ENCODE measurements around the gene MSI2.

DNA sequence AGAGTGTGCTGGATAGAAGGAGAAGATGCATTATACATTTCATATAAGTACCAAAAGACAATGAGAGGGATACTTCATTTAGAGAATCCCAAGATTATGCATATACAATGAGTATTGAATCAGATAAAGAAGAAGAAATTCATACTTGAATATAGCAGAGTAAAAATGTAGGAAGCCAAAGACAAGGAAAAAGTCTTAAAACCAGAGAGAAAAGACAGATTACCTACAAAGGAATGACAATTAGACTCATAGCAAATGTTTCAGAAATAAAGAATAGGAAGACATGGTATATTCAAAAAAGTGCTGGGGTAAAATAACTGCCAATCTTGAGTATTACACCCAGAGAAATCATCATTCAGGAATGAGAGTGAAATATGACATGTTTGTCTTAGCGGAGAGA is 6.8 kb upstream of the MSI2 start:
- TF ChIP-seq, protein P1, sequence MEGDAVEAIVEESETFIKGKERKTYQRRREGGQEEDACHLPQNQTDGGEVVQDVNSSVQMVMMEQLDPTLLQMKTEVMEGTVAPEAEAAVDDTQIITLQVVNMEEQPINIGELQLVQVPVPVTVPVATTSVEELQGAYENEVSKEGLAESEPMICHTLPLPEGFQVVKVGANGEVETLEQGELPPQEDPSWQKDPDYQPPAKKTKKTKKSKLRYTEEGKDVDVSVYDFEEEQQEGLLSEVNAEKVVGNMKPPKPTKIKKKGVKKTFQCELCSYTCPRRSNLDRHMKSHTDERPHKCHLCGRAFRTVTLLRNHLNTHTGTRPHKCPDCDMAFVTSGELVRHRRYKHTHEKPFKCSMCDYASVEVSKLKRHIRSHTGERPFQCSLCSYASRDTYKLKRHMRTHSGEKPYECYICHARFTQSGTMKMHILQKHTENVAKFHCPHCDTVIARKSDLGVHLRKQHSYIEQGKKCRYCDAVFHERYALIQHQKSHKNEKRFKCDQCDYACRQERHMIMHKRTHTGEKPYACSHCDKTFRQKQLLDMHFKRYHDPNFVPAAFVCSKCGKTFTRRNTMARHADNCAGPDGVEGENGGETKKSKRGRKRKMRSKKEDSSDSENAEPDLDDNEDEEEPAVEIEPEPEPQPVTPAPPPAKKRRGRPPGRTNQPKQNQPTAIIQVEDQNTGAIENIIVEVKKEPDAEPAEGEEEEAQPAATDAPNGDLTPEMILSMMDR (IDR thresholded peaks at IDR 0.05 in 2 of 3, conservative IDR thresholded peaks at IDR 0.05 in 1 of 3; ENCODE audit: insufficient read depth in 2 of 3, low read depth in 1 of 3, low read length in 3 of 3) = no peak
- no peak for TF ChIP-seq CTBP1 (IDR thresholded peaks at IDR 0.05; ENCODE audit: borderline replicate concordance)
- TF ChIP-seq, protein P2, sequence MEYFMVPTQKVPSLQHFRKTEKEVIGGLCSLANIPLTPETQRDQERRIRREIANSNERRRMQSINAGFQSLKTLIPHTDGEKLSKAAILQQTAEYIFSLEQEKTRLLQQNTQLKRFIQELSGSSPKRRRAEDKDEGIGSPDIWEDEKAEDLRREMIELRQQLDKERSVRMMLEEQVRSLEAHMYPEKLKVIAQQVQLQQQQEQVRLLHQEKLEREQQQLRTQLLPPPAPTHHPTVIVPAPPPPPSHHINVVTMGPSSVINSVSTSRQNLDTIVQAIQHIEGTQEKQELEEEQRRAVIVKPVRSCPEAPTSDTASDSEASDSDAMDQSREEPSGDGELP (CRISPR knock-in tag; IDR thresholded peaks at IDR 0.05; ENCODE audit: borderline replicate concordance) = no peak
- no peak for TF ChIP-seq SMARCB1 (IDR thresholded peaks at IDR 0.05; ENCODE audit: insufficient read length, low read depth)
- TF ChIP-seq IFI16 (CRISPR knock-in tag; IDR thresholded peaks at IDR 0.05) = no peak

Measured in K562 (cell line).